HepG2 (cell line): ENCODE measurements around the gene MST1. TPM values are rescaled to one million over a fixed set of nuclear protein-coding genes. Genes with fewer than 3 reads are reported as not detected.

ENCODE experiments used
- ATAC-seq: fragments of 200-7000 bp; cut with Tn5 transposase; 3 replicates; pipeline ENCODE4 v1.9.1; 2020; ENCODE audit warnings: mild to moderate bottlenecking, moderate library complexity
- BruUV-seq: library from RNA; stranded (reverse); fragments of 400-500 nt; replicated peaks from 2 replicates; lab custom pipeline; 2021; lab: Mats Ljungman, UMichigan
- CTCF ChIA-PET: fragments of 300-600 bp; formaldehyde crosslinking; extraction: SDS; loops from one replicate; lab custom pipeline; 2021; ENCODE audit warnings: low total read pairs, inconsistent platforms, low intra/inter-chr PET ratio; lab: Yijun Ruan, JAX
- POLR2A ChIA-PET: fragments of 350-600 bp; sonication (Branson Sonifier 250); formaldehyde crosslinking; loops from one replicate; lab custom pipeline; 2020; ENCODE audit warnings: antibody characterized with exemption, inconsistent platforms; lab: Yijun Ruan, JAX
- DNase-seq: peaks from one replicate; pipeline ENCODE4 v3.0.0-alpha.2; 2015; ENCODE audit warnings: low spot score
- FAIRE-seq: peaks from 3 replicates; lab custom pipeline; 2011; peaks lifted over from hg19 to GRCh38; lab: Jason Lieb, UNC
- H2AFZ ChIP-seq: one replicate; pipeline ENCODE4 v1.6.1; 2011; ENCODE audit warnings: low read length, inconsistent platforms
- H3K27ac ChIP-seq: fragments of 300-600 bp; 3 replicates; pipeline ENCODE4 v1.8.0; 2011; ENCODE audit warnings: mixed run types, mild to moderate bottlenecking, mixed read lengths, low read length, inconsistent platforms; ENCODE audit not compliant: insufficient read depth; ENCODE audit errors: extremely low read length
- H3K27me3 ChIP-seq, 2 experiments: fragments of 200-600 bp in 1 of 2; 2 replicates in 1 of 2; 3 replicates in 1 of 2; pipeline versions ENCODE4 v1.6.0 to v1.8.0; 2011; ENCODE audit warnings: low read length in 2 of 2, mild to moderate bottlenecking in 2 of 2, moderate library complexity in 2 of 2, inconsistent platforms in 1 of 2; ENCODE audit not compliant: insufficient read depth in 2 of 2, control insufficient read depth in 1 of 2
- H3K36me3 ChIP-seq, 2 experiments: fragments of 200-600 bp in 1 of 2; replicated peaks in 1 of 2; 2 replicates in 1 of 2; 3 replicates in 1 of 2; pipeline versions ENCODE4 v1.5.1 to v1.8.0; 2011; ENCODE audit warnings: low read length in 2 of 2, inconsistent platforms in 1 of 2; ENCODE audit not compliant: insufficient read depth in 2 of 2, control insufficient read depth in 1 of 2
- H3K4me1 ChIP-seq: 2 replicates; pipeline ENCODE4 v1.5.1; 2012; ENCODE audit warnings: low read length, inconsistent platforms; ENCODE audit not compliant: insufficient read depth
- H3K4me2 ChIP-seq: 2 replicates; pipeline ENCODE4 v1.6.0; 2011; ENCODE audit warnings: low read depth, low read length, inconsistent platforms
- H3K4me3 ChIP-seq, 3 experiments: fragments of 200-600 bp in 1 of 3; sonication (generic), shearing (Covaris generic) in 1 of 3; replicated peaks in 1 of 3; 2 replicates each; pipeline ENCODE4 v1.5.1; 2011 to 2016; ENCODE audit warnings: low read length in 3 of 3, inconsistent platforms in 2 of 3, low read depth in 2 of 3, mild to moderate bottlenecking in 2 of 3, control low read depth in 1 of 3, mixed read lengths in 1 of 3; ENCODE audit not compliant: insufficient read depth in 1 of 3
- H3K79me2 ChIP-seq: one replicate; pipeline ENCODE4 v1.6.1; 2011; ENCODE audit warnings: low read length, inconsistent platforms; ENCODE audit not compliant: insufficient read depth
- H3K9ac ChIP-seq: 2 replicates; pipeline ENCODE4 v1.6.0; 2011; ENCODE audit warnings: mild to moderate bottlenecking, low read depth, low read length, inconsistent platforms; ENCODE audit not compliant: insufficient read depth
- H3K9me3 ChIP-seq: 2 replicates; pipeline ENCODE4 v1.5.1; 2012; ENCODE audit warnings: mild to moderate bottlenecking, low read length
- H4K20me1 ChIP-seq: 2 replicates; pipeline ENCODE4 v1.6.0; 2011; ENCODE audit warnings: inconsistent platforms, mild to moderate bottlenecking, low read length, moderate library complexity; ENCODE audit not compliant: insufficient read depth
- ATRX ChIP-seq: sonication (generic); formaldehyde crosslinking; IDR thresholded peaks from 2 replicates; pipeline ENCODE4 v1.4.0; 2020; ENCODE audit warnings: missing genetic modification reagents, borderline replicate concordance
- ISL2 ChIP-seq: sonication (generic); formaldehyde crosslinking; IDR thresholded peaks from 2 replicates; pipeline ENCODE4 v1.5.0; 2020; ENCODE audit warnings: missing genetic modification reagents
- JUND ChIP-seq: sonication (generic); formaldehyde crosslinking; IDR thresholded peaks from 2 replicates; pipeline ENCODE4 v1.8.0; 2022; ENCODE audit warnings: mild to moderate bottlenecking, missing genetic modification reagents
- MBD4 ChIP-seq: IDR thresholded peaks from 2 replicates; pipeline ENCODE4 v1.6.1; 2012; ENCODE audit warnings: low read length, inconsistent platforms, borderline replicate concordance
- RFXAP ChIP-seq: sonication (generic); formaldehyde crosslinking; IDR thresholded peaks from 2 replicates; pipeline ENCODE4 v1.4.0; 2020; ENCODE audit warnings: missing genetic modification reagents, borderline replicate concordance
- SRSF9 ChIP-seq: fragments of 200-400 bp; formaldehyde crosslinking; IDR thresholded peaks from 2 replicates; pipeline ENCODE4 v1.6.1; 2018; ENCODE audit warnings: borderline replicate concordance, mild to moderate bottlenecking, low read depth, low read length; ENCODE audit not compliant: insufficient read depth, poor library complexity, severe bottlenecking
- ZNF34 ChIP-seq: sonication (generic); formaldehyde crosslinking; IDR thresholded peaks from 2 replicates; pipeline ENCODE4 v1.4.0; 2020; ENCODE audit warnings: mild to moderate bottlenecking, missing genetic modification reagents, borderline replicate concordance
- ZNF775 ChIP-seq: sonication (generic); formaldehyde crosslinking; IDR thresholded peaks from 2 replicates; pipeline ENCODE4 v1.4.0; 2020; ENCODE audit warnings: missing genetic modification reagents, mild to moderate bottlenecking, moderate library complexity, borderline replicate concordance
- ZSCAN22 ChIP-seq: sonication (generic); formaldehyde crosslinking; IDR thresholded peaks from 2 replicates; pipeline ENCODE4 v1.4.0; 2020; ENCODE audit warnings: mild to moderate bottlenecking, missing genetic modification reagents
- WGBS: methylation state at CpG from one replicate; pipeline ENCODE4 v1.1.6; 2017; ENCODE audit warnings: low lambda C conversion rate; 5-methylcytosine and 5-hydroxymethylcytosine counted together
- in situ Hi-C: cut with HindIII; loops from 2 replicates; pipeline ENCODE4 v1.10.0; 2017; ENCODE audit warnings: low pct_unique_long_range_greater_than_20kb; ENCODE audit not compliant: extremely low pct_ligation_motif_present
- intact Hi-C: fragments of 100-400 bp; cut with micrococcal nuclease; formaldehyde crosslinking; loops from one replicate; pipeline ENCODE4 v1.10.0; 2022; ENCODE audit not compliant: unreplicated experiment
- polyA plus RNA-seq, 8 experiments: library from polyadenylated mRNA; depleted of rRNA in 3 of 8; stranded (reverse) in 7 of 8; unstranded in 1 of 8; fragments of >200 nt; fragmentation: Illumina TruSeq in 4 of 8; extraction: Trizol in 4 of 8; gene quantifications; 2 replicates each; pipeline versions ENCODE4 v1.2.1 to v1.2.3, GENCODE V29; 2011 to 2016; ENCODE audit warnings: low read depth in 4 of 8, missing spikeins in 1 of 8, mixed read lengths in 1 of 8; ENCODE audit not compliant: insufficient read depth in 1 of 8
- total RNA-seq, 5 experiments: library from RNA; depleted of rRNA; stranded (reverse); fragments of >200 nt; fragmentation: Illumina TruSeq; extraction: Trizol; gene quantifications; 2 replicates each; pipeline ENCODE4 v1.2.3, GENCODE V29; 2016; ENCODE audit warnings: low read depth in 1 of 5
- TF ChIP-seq, protein P1 (sequence below): IDR thresholded peaks from 2 replicates; pipeline ENCODE4 v1.6.1; 2016; ENCODE audit warnings: mild to moderate bottlenecking
- TF ChIP-seq, protein P2 (sequence below): IDR thresholded peaks from 2 replicates; pipeline ENCODE4 v1.6.1; 2016; ENCODE audit warnings: missing genetic modification reagents, missing compliant biosample characterization
- TF ChIP-seq, protein P3 (sequence below): sonication (generic); formaldehyde crosslinking; IDR thresholded peaks from 2 replicates; pipeline ENCODE4 v1.9.0; 2021; ENCODE audit warnings: missing genetic modification reagents, mild to moderate bottlenecking, borderline replicate concordance

The MST1 gene
- total and polyA plus RNA-seq, 2 of the 13 experiments (the other 11 are each of a cell fraction or from before 2014, with no cell fraction given) = 189 to 452 TPM

DNA sequence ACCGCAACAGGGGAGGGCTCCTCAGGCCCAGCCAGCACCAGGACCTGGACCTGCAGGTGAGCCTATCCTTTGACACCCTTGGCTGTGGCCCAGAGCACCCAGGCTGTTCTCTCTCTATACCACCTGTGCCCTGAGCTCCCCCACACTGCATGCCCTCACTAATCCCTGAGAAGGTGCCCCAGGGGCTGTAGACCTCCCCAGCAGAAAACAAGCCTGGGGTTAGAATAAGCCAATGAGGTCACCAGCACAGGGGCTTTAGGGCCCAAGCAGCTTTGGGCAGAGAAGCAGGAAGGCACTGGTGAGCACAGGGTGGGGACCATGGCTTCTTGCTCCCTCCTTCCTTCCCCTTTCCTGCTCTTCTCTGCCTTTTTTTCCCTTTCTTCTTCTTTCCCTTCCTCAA is 25.4 kb downstream of the MST1 start (continued):
- TF ChIP-seq, protein P1, sequence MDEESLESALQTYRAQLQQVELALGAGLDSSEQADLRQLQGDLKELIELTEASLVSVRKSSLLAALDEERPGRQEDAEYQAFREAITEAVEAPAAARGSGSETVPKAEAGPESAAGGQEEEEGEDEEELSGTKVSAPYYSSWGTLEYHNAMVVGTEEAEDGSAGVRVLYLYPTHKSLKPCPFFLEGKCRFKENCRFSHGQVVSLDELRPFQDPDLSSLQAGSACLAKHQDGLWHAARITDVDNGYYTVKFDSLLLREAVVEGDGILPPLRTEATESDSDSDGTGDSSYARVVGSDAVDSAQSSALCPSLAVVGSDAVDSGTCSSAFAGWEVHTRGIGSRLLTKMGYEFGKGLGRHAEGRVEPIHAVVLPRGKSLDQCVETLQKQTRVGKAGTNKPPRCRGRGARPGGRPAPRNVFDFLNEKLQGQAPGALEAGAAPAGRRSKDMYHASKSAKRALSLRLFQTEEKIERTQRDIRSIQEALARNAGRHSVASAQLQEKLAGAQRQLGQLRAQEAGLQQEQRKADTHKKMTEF (CRISPR knock-in tag) = no peak
- TF ChIP-seq, protein P2, sequence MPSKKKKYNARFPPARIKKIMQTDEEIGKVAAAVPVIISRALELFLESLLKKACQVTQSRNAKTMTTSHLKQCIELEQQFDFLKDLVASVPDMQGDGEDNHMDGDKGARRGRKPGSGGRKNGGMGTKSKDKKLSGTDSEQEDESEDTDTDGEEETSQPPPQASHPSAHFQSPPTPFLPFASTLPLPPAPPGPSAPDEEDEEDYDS (CRISPR knock-in tag) = no peak
- TF ChIP-seq MBD4 (no peak), SRSF9 (no peak), ISL2 (no peak), ATRX (no peak), JUND (CRISPR knock-in tag) (no peak)
- TF ChIP-seq, all 625 proteins: peak for 0

DNA sequence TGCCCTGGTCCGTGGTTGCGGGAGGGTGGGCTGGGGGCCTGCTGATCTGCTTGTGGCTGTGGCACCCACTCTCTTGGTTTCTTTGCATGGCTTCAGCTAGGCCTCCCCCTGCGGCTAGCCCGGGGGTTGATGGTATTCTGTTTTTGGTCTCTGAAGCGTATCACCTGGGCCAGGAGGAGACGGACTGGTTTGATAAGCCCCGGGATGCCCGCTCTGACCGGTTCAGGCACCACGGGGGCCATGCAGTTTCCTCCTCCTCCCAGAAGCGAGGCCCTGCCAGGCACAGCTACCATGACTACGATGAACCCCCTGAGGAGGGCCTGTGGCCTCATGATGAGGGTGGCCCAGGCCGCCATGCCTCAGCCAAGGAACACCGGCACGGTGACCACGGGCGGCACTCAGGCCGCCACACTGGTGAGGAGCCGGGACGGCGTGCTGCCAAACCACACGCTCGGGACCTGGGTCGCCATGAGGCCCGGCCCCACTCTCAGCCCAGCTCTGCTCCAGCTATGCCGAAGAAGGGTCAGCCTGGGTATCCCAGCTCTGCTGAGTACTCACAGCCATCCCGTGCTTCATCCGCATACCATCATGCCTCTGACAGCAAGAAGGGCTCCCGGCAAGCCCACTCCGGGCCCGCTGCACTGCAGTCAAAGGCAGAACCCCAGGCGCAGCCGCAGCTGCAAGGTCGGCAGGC is 26.4 kb downstream of the MST1 start:
- FAIRE-seq = no peak
- in situ Hi-C loops = no loop called here
- CTCF ChIA-PET = no interaction called here
- H3K4me2 ChIP-seq = no peak overlapping the region
- no peak overlapping the region for H3K4me3 ChIP-seq
- no TSS peak for BruUV-seq
- TF ChIP-seq RFXAP (CRISPR knock-in tag) (no peak), ZSCAN22 (CRISPR knock-in tag) (no peak), ZNF34 (CRISPR knock-in tag) (no peak), ZNF775 (CRISPR knock-in tag) (no peak)
- TF ChIP-seq, protein P3, sequence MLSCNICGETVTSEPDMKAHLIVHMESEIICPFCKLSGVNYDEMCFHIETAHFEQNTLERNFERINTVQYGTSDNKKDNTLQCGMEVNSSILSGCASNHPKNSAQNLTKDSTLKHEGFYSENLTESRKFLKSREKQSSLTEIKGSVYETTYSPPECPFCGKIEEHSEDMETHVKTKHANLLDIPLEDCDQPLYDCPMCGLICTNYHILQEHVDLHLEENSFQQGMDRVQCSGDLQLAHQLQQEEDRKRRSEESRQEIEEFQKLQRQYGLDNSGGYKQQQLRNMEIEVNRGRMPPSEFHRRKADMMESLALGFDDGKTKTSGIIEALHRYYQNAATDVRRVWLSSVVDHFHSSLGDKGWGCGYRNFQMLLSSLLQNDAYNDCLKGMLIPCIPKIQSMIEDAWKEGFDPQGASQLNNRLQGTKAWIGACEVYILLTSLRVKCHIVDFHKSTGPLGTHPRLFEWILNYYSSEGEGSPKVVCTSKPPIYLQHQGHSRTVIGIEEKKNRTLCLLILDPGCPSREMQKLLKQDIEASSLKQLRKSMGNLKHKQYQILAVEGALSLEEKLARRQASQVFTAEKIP (CRISPR knock-in tag) = no peak
- TF ChIP-seq, all 625 proteins: peak for 0
- POLR2A ChIA-PET = no interaction called here
- Histone ChIP-seq H3K36me3 (no peaks in the 10 kb centered on the region), H3K79me2 (no peaks in the 10 kb centered on the region), H3K27me3 (no peaks in the 10 kb centered on the region), H3K9ac (no peak overlapping the region), H4K20me1 (no peaks in the 10 kb centered on the region), H3K9me3 (no peaks in the 10 kb centered on the region), H3K4me1 (peaks cover 52% of the 10 kb centered on the region), H2AFZ (no peak overlapping the region), H3K27ac (no peak overlapping the region)
- DNase-seq (no peak), ATAC-seq (no peak)
- intact Hi-C loops = no loop called here
- WGBS = 97% methylated on average over 16 of the region's 34 CpGs
